GM21360 (cell line): Measurements from ENCODE around the gene SLC25A47.
"Not testable (repeated sequence)": the region's sequence is repeated elsewhere in the genome, so short reads cannot be mapped to it uniquely, and the experiment has no call there.

Experiments
- ATAC-seq: cut with Tn5 transposase; IDR thresholded peaks from one replicate; pipeline ENCODE4 v1.9.1; 2021; ENCODE audit warnings: mild to moderate bottlenecking, moderate library complexity; ENCODE audit not compliant: unreplicated experiment

SLC25A47 gene

GRCh38 chr14:100289916-100290606 is 33.1 kb upstream of the SLC25A47 start:
- no peak for ATAC-seq

GRCh38 chr14:100290607-100291304 is 32.4 kb upstream of the SLC25A47 start:
- no peak for ATAC-seq

GRCh38 chr14:100291305-100292075 is 31.6 kb upstream of the SLC25A47 start:
- ATAC-seq: no peak

GRCh38 chr14:100292301-100292775 is 30.8 kb upstream of the SLC25A47 start:
- ATAC-seq: no peak

- no peak for ATAC-seq
Measured at GRCh38 chr14:100292776-100293461, 30.2 kb upstream of the SLC25A47 start.

- ATAC-seq: no peak
Measured at GRCh38 chr14:100293497-100294212, 29.5 kb upstream of the SLC25A47 start.

- peak; percentile 41 for ATAC-seq
Measured at GRCh38 chr14:100294213-100294962, 28.8 kb upstream of the SLC25A47 start.

- no peak for ATAC-seq
Measured at GRCh38 chr14:100294963-100295330, 28.2 kb upstream of the SLC25A47 start.

GRCh38 chr14:100295376-100296105 is 27.6 kb upstream of the SLC25A47 start:
- ATAC-seq: no peak

GRCh38 chr14:100296106-100296651 is 27.0 kb upstream of the SLC25A47 start:
- ATAC-seq: no peak

- ATAC-seq: not testable (repeated sequence)
Measured at GRCh38 chr14:100296729-100297128, 26.4 kb upstream of the SLC25A47 start.

GRCh38 chr14:100297320-100298300 is 25.5 kb upstream of the SLC25A47 start:
- ATAC-seq: peak; percentile 83

GRCh38 chr14:100298551-100299237 is 24.4 kb upstream of the SLC25A47 start:
- no peak for ATAC-seq

GRCh38 chr14:100299238-100299560 is 23.9 kb upstream of the SLC25A47 start:
- no peak for ATAC-seq

GRCh38 chr14:100302616-100303015 is 20.5 kb upstream of the SLC25A47 start:
- ATAC-seq: no peak

- no peak for ATAC-seq
Measured at GRCh38 chr14:100303179-100303578, 20.0 kb upstream of the SLC25A47 start.

GRCh38 chr14:100303925-100304324 is 19.2 kb upstream of the SLC25A47 start:
- ATAC-seq: no peak
